SW480 (cell line): ENCODE results near the gene ZNF81.
"Not testable (repeated sequence)": the region's sequence is repeated elsewhere in the genome, so short reads cannot be mapped to it uniquely, and the experiment has no call there.

Experiments used
- DNase-seq: peaks from one replicate; pipeline ENCODE4 v3.0.0-alpha.2; 2016; ENCODE audit warnings: low spot score

Gene ZNF81

GRCh38 chrX:47936224-47936939 is 99.7 kb downstream of the ZNF81 start:
- DNase-seq, result no peak

GRCh38 chrX:47936940-47937317 is 100.2 kb downstream of the ZNF81 start:
- DNase-seq, result no peak

GRCh38 chrX:47940448-47940847 is 103.7 kb downstream of the ZNF81 start:
- no peak for DNase-seq

GRCh38 chrX:47941423-47941822 is 104.7 kb downstream of the ZNF81 start:
- no peak for DNase-seq

- DNase-seq, result not testable (repeated sequence)
Measured at GRCh38 chrX:47955295-47955694, 118.6 kb downstream of the ZNF81 start.

- no peak for DNase-seq
Measured at GRCh38 chrX:47956016-47956415, 119.3 kb downstream of the ZNF81 start.

GRCh38 chrX:47958206-47958605 is 121.5 kb downstream of the ZNF81 start:
- not testable (repeated sequence) for DNase-seq

GRCh38 chrX:47958761-47959342 is 122.2 kb downstream of the ZNF81 start:
- peak; percentile 3 for DNase-seq

GRCh38 chrX:47960406-47960805 is 123.7 kb downstream of the ZNF81 start:
- DNase-seq, result no peak

GRCh38 chrX:47961830-47962229 is 125.1 kb downstream of the ZNF81 start:
- not testable (repeated sequence) for DNase-seq

GRCh38 chrX:47965526-47965925 is 128.8 kb downstream of the ZNF81 start:
- DNase-seq, result not testable (repeated sequence)
